DND-41 (cell line): ENCODE measurements around the gene AFF3.

Source experiments
- ATAC-seq: fragments of 200-7000 bp; cut with Tn5 transposase; 3 replicates; pipeline ENCODE4 v1.9.1; 2021; ENCODE audit warnings: low read depth; ENCODE audit not compliant: insufficient read depth
- DNase-seq: peaks from one replicate; pipeline ENCODE4 v3.0.0-alpha.2; 2020
- H2AFZ ChIP-seq: 2 replicates; pipeline ENCODE4 v1.6.0; 2012; ENCODE audit warnings: low read depth, low read length
- H3K27ac ChIP-seq: 2 replicates; pipeline ENCODE4 v1.5.1; 2012; ENCODE audit warnings: low read length, inconsistent platforms
- H3K27me3 ChIP-seq: fragments of 200-600 bp; sonication (generic); 2 replicates; pipeline ENCODE4 v1.6.0; 2012; ENCODE audit warnings: low read length, mild to moderate bottlenecking, inconsistent platforms; ENCODE audit not compliant: insufficient read depth, poor library complexity
- H3K36me3 ChIP-seq: 2 replicates; pipeline ENCODE4 v1.5.1; 2012; ENCODE audit warnings: low read length, inconsistent platforms; ENCODE audit not compliant: insufficient read depth
- H3K4me1 ChIP-seq: 2 replicates; pipeline ENCODE4 v1.5.1; 2012; ENCODE audit warnings: mild to moderate bottlenecking, low read length; ENCODE audit not compliant: insufficient read depth
- H3K4me2 ChIP-seq: 2 replicates; pipeline ENCODE4 v1.6.0; 2012; ENCODE audit warnings: mild to moderate bottlenecking, moderate library complexity, low read length, inconsistent platforms; ENCODE audit not compliant: insufficient read depth
- H3K4me3 ChIP-seq, 2 experiments: fragments of 200-600 bp in 1 of 2; shearing (Covaris generic) in 1 of 2; 2 replicates each; pipeline ENCODE4 v1.5.1; 2012 to 2016; ENCODE audit warnings: inconsistent platforms in 2 of 2, low read length in 2 of 2, mild to moderate bottlenecking in 2 of 2, low read depth in 1 of 2, moderate library complexity in 1 of 2
- H3K79me2 ChIP-seq: 2 replicates; pipeline ENCODE4 v1.6.0; 2012; ENCODE audit warnings: low read length, inconsistent platforms; ENCODE audit not compliant: insufficient read depth
- H3K9ac ChIP-seq: 2 replicates; pipeline ENCODE4 v1.6.0; 2012; ENCODE audit warnings: low read depth, mild to moderate bottlenecking, inconsistent platforms, low read length, moderate library complexity
- H3K9me3 ChIP-seq: 2 replicates; pipeline ENCODE4 v1.5.1; 2012; ENCODE audit warnings: low read length, moderate library complexity, mild to moderate bottlenecking, inconsistent platforms; ENCODE audit not compliant: insufficient read depth, severe bottlenecking
- H4K20me1 ChIP-seq: 2 replicates; pipeline ENCODE4 v1.6.0; 2012; ENCODE audit warnings: low read length; ENCODE audit not compliant: insufficient read depth
- CTCF ChIP-seq: IDR thresholded peaks from 2 replicates; pipeline ENCODE4 v1.5.1; 2012; ENCODE audit warnings: borderline replicate concordance, low read length, moderate library complexity, mild to moderate bottlenecking; ENCODE audit not compliant: poor library complexity, severe bottlenecking; ENCODE audit errors: extremely low read depth
- EZH2 ChIP-seq: IDR thresholded peaks from 3 replicates; pipeline ENCODE4 v1.6.1; 2012; ENCODE audit warnings: borderline replicate concordance, low read depth, mild to moderate bottlenecking, moderate library complexity, low read length, inconsistent platforms; ENCODE audit not compliant: severe bottlenecking

The AFF3 gene

GRCh38 chr2:99522157-99522556 lies 620.2 kb downstream of the AFF3 start:
- Histone ChIP-seq H3K9ac (no peak overlapping the region), H3K36me3 (no peaks in the 10 kb centered on the region), H4K20me1 (no peaks in the 10 kb centered on the region), H2AFZ (no peak overlapping the region; the same call in 1 of the 2 replicates), H3K27me3 (no peaks in the 10 kb centered on the region), H3K79me2 (no peaks in the 10 kb centered on the region), H3K4me3 (no peak overlapping the region), H3K4me2 (no peak overlapping the region), H3K9me3 (no peaks in the 10 kb centered on the region), H3K4me1 (no peaks in the 10 kb centered on the region), H3K27ac (no peak overlapping the region)
- TF ChIP-seq EZH2 (no peak), CTCF (no peak)
- ATAC-seq (no peak), DNase-seq (no peak)

GRCh38 chr2:99520813-99521212 lies 621.6 kb downstream of the AFF3 start:
- no peaks in the 10 kb centered on the region for H3K27me3 ChIP-seq
- no peaks in the 10 kb centered on the region for H3K36me3 ChIP-seq
- TF ChIP-seq EZH2 (no peak), CTCF (no peak)
- no peak for ATAC-seq
- no peak overlapping the region for H3K27ac ChIP-seq
- H3K4me1 ChIP-seq = no peaks in the 10 kb centered on the region
- H3K9me3 ChIP-seq = no peaks in the 10 kb centered on the region
- no peak overlapping the region for H3K4me3 ChIP-seq
- H3K9ac ChIP-seq = no peak overlapping the region
- no peak for DNase-seq
- H3K79me2 ChIP-seq = no peaks in the 10 kb centered on the region
- H3K4me2 ChIP-seq = no peak overlapping the region
- no peak overlapping the region for H2AFZ ChIP-seq
- no peaks in the 10 kb centered on the region for H4K20me1 ChIP-seq

- Histone ChIP-seq H3K4me1 (no peaks in the 10 kb centered on the region), H3K4me2 (no peak overlapping the region), H4K20me1 (no peaks in the 10 kb centered on the region), H2AFZ (no peak overlapping the region), H3K4me3 (no peak overlapping the region), H3K9me3 (no peaks in the 10 kb centered on the region), H3K36me3 (no peaks in the 10 kb centered on the region), H3K27ac (no peak overlapping the region), H3K27me3 (no peaks in the 10 kb centered on the region), H3K79me2 (no peaks in the 10 kb centered on the region), H3K9ac (no peak overlapping the region)
- ATAC-seq (no peak), DNase-seq (no peak)
- TF ChIP-seq EZH2 (no peak), CTCF (no peak)
Observed at GRCh38 chr2:99520195-99520594, 622.2 kb downstream of the AFF3 start.

- ATAC-seq (no peak), DNase-seq (no peak)
- no peak overlapping the region for H3K4me2 ChIP-seq
- H3K4me3 ChIP-seq = no peak overlapping the region
- no peak for TF ChIP-seq CTCF
- no peak for TF ChIP-seq EZH2
- H3K9ac ChIP-seq = no peak overlapping the region
- no peaks in the 10 kb centered on the region for H3K27me3 ChIP-seq
- no peaks in the 10 kb centered on the region for H3K36me3 ChIP-seq
- no peaks in the 10 kb centered on the region for H3K4me1 ChIP-seq
- no peaks in the 10 kb centered on the region for H3K79me2 ChIP-seq
- H2AFZ ChIP-seq = no peak overlapping the region
- no peak overlapping the region for H3K27ac ChIP-seq
- H4K20me1 ChIP-seq = no peaks in the 10 kb centered on the region
- H3K9me3 ChIP-seq = no peaks in the 10 kb centered on the region
Observed at GRCh38 chr2:99514357-99514756, 628.0 kb downstream of the AFF3 start.
